T1000 (cell line): ENCODE measurements around the gene ZFP30.
A peak's percentile ranks its signal among the peaks of the same experiment; 100 is the strongest.
"Not testable (repeated sequence)": the region's sequence is repeated elsewhere in the genome, so short reads cannot be mapped to it uniquely, and the experiment has no call there.

Experiments used
- DNase-seq: peaks from one replicate; lab custom pipeline; 2025; ENCODE audit warnings: mixed read lengths; lab: John Stamatoyannopoulos, UW

ZFP30 gene

GRCh38 chr19:37655301-37655688 is at the start of gene ZFP30:
Gene ZFP30 (minus strand): TSS chr19:37655465. CDS start chr19:37647822, 7,643 bp downstream.
- peak; percentile 86 for DNase-seq

GRCh38 chr19:37699057-37699456 is 43.8 kb upstream of the ZFP30 start:
- DNase-seq: no peak

GRCh38 chr19:37698216-37698615 is 43.0 kb upstream of the ZFP30 start:
- no peak for DNase-seq

- no peak for DNase-seq
Observed at GRCh38 chr19:37695144-37695899, 40.1 kb upstream of the ZFP30 start.

GRCh38 chr19:37692956-37693620 is 37.8 kb upstream of the ZFP30 start:
- DNase-seq: no peak

- peak; percentile 83 for DNase-seq
Observed at GRCh38 chr19:37691881-37692504, 36.7 kb upstream of the ZFP30 start.

- no peak for DNase-seq
Observed at GRCh38 chr19:37683520-37683919, 28.3 kb upstream of the ZFP30 start.

GRCh38 chr19:37669450-37669914 is 14.2 kb upstream of the ZFP30 start:
- DNase-seq: no peak

- DNase-seq: not testable (repeated sequence)
Observed at GRCh38 chr19:37657157-37657556, 1.9 kb upstream of the ZFP30 start.

- peak; percentile 86 for DNase-seq
Observed at GRCh38 chr19:37655689-37656371, 565 bp upstream of the ZFP30 start.

- DNase-seq: peak; percentile 58
Observed at GRCh38 chr19:37654629-37655300, 500 bp downstream of the ZFP30 start.

GRCh38 chr19:37654118-37654517 is 1.1 kb downstream of the ZFP30 start:
- DNase-seq: no peak

- no peak for DNase-seq
Observed at GRCh38 chr19:37635076-37636056, 19.9 kb downstream of the ZFP30 start.

GRCh38 chr19:37594982-37595382 is 60.3 kb downstream of the ZFP30 start:
- DNase-seq: peak; percentile 80

- DNase-seq: peak; percentile 89
Observed at GRCh38 chr19:37594304-37594981, 60.8 kb downstream of the ZFP30 start, which contains the start of the genes ZNF540 and ZNF571. Gene ZNF540 (plus strand): TSS chr19:37594876. CDS start chr19:37598448, 3,572 bp downstream. Gene ZNF571 (minus strand): TSS chr19:37594792. CDS start chr19:37586676, 8,116 bp downstream.

- no peak for DNase-seq
Observed at GRCh38 chr19:37593996-37594303, 61.3 kb downstream of the ZFP30 start.

GRCh38 chr19:37583340-37583739 is 71.9 kb downstream of the ZFP30 start:
- no peak for DNase-seq

- peak; percentile 13 for DNase-seq
Observed at GRCh38 chr19:37572203-37572602, 83.1 kb downstream of the ZFP30 start.

- no peak for DNase-seq
Observed at GRCh38 chr19:37565370-37565669, 89.9 kb downstream of the ZFP30 start.
